BLaER1 treated with 17β-estradiol and CSF1 and Interleukin-3, amounts not matched to agents 10 nM and 100 nM (cell line): ENCODE results near the gene HES4.

Experiments
- H3K27ac ChIP-seq, 11 experiments: shearing (Covaris generic); formaldehyde crosslinking; 2 replicates each; pipeline ENCODE4 v1.8.1; 2022
- H3K27me3 ChIP-seq, 11 experiments: shearing (Covaris generic); formaldehyde crosslinking; 2 replicates each; pipeline ENCODE4 v1.8.1; 2022
- H3K36me3 ChIP-seq, 11 experiments: shearing (Covaris generic); formaldehyde crosslinking; 2 replicates each; pipeline ENCODE4 v1.8.1; 2022
- H3K4me1 ChIP-seq, 10 experiments: shearing (Covaris generic); formaldehyde crosslinking; 2 replicates each; pipeline ENCODE4 v1.8.1; 2022
- H3K4me2 ChIP-seq, 11 experiments: shearing (Covaris generic); formaldehyde crosslinking; 2 replicates each; pipeline ENCODE4 v1.8.1; 2022
- H3K4me3 ChIP-seq, 10 experiments: shearing (Covaris generic); formaldehyde crosslinking; 2 replicates each; pipeline ENCODE4 v1.8.1; 2022
- H3K9ac ChIP-seq, 11 experiments: shearing (Covaris generic); formaldehyde crosslinking; 2 replicates each; pipeline ENCODE4 v1.8.1; 2022
- H3K9me3 ChIP-seq, 11 experiments: shearing (Covaris generic); formaldehyde crosslinking; replicated peaks in 1 of 11; 2 replicates each; pipeline ENCODE4 v1.8.1; 2022
- H4K20me1 ChIP-seq, 11 experiments: shearing (Covaris generic); formaldehyde crosslinking; 2 replicates each; pipeline ENCODE4 v1.8.1; 2022
- Cebpa-rat ChIP-seq, 11 experiments: shearing (Covaris generic); IDR thresholded peaks; 2 replicates each; pipeline ENCODE4 v1.8.1; 2022

The HES4 gene, protein sequence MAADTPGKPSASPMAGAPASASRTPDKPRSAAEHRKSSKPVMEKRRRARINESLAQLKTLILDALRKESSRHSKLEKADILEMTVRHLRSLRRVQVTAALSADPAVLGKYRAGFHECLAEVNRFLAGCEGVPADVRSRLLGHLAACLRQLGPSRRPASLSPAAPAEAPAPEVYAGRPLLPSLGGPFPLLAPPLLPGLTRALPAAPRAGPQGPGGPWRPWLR

DNA sequence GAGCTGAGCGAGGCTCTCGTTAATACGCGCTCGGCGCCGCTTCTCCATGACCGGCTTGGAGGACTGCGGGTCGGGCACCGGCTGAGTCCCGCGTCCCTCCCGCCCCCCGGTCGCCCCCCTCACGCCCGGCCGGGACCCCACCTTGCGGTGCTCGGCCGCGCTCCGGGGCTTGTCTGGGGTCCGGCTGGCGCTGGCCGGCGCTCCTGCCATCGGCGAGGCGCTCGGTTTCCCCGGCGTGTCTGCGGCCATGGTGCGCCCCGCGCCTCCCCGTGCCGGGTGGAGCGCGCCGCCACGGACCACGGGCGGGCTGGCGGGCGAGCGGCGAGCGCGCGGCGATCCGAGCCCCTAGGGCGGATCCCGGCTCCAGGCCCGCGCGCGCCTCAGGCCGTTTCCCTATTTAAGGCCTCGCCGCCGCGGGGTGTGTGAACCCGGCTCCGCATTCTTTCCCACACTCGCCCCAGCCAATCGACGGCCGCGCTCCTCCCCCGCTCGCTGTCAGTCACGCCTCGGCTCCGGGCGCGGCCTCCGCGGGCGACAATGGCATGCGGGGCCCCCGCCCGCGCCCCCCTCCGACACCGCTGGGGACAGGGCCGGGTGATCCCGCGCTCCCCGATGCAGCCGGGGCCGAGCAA, at the start of gene HES4:
HES4 (minus strand) TSS at position 373 of the 632 bp plus-strand sequence; CDS start at position 249, 124 bp downstream.
- Histone ChIP-seq H3K4me1 (peaks cover 30 to 69% (median 58%) of the 10 kb centered on the region in 10 experiments), H3K4me3 (peak within 1 kb of the TSS; percentile 55 to 75 (median 66)), H3K9me3 (no peaks in the 10 kb centered on the region), H3K27ac (peak within 1 kb of the TSS; percentile 16 to 65 (median 41); a peak in 16 of 22 replicates), H3K4me2 (peak within 1 kb of the TSS; percentile 89 to 100 (median 97)), H3K27me3 (peaks cover 86 to 100% (median 93%) of the 10 kb centered on the region in 11 experiments), H3K9ac (peak within 1 kb of the TSS; percentile 47 to 77 (median 69)), H3K36me3 (no peaks in the 10 kb centered on the region), H4K20me1 (peaks cover 0 to 77% (median 37%) of the 10 kb centered on the region in 11 experiments; a peak in 18 of 22 replicates)
- TF ChIP-seq Cebpa-rat (IDR thresholded peaks at IDR 0.05): no peak

DNA sequence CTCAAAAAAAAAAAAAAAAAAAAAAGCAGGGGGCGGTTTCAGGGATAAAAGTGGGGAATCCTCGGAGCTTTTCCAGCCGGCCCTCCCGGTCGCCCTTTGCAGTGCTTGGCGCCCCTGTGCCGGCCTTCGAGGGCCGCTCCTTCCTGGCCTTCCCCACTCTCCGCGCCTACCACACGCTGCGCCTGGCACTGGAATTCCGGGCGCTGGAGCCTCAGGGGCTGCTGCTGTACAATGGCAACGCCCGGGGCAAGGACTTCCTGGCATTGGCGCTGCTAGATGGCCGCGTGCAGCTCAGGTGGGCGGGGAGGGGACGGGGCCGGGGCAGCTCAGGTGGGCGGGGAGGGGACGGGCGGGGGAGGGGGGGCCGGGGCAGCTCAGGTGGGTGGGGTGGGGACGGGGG, 48.9 kb upstream of the HES4 start:
- H3K9me3 ChIP-seq: no peaks in the 10 kb centered on the region
- TF ChIP-seq Cebpa-rat (IDR thresholded peaks at IDR 0.05): no peak
- no peaks in the 10 kb centered on the region for H3K27me3 ChIP-seq
- H4K20me1 ChIP-seq: peaks cover 0 to 67% (median 0%) of the 10 kb centered on the region in 11 experiments; a peak in 8 of 22 replicates
- H3K4me3 ChIP-seq: no peak overlapping the region
- H3K27ac ChIP-seq: no peak overlapping the region
- H3K36me3 ChIP-seq: peaks cover 8 to 80% (median 50%) of the 10 kb centered on the region in 11 experiments; a peak in 19 of 22 replicates
- H3K9ac ChIP-seq: no peak overlapping the region
- H3K4me1 ChIP-seq: peaks cover 0 to 8% (median 6%) of the 10 kb centered on the region in 10 experiments; a peak in 9 of 20 replicates
- no peak overlapping the region for H3K4me2 ChIP-seq

DNA sequence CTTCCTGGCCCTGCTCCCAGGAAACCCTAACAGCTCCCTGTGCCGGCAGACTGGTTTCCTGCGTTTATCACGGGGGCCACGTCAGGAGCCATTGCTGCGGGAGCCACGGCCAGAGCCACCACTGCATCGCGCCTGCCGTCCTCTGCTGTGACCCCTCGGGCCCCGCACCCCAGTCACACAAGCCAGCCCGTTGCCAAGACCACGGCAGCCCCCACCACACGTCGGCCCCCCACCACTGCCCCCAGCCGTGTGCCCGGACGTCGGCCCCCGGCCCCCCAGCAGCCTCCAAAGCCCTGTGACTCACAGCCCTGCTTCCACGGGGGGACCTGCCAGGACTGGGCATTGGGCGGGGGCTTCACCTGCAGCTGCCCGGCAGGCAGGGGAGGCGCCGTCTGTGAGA, 48.1 kb upstream of the HES4 start:
- Histone ChIP-seq H4K20me1 (peaks cover 0 to 67% (median 2%) of the 10 kb centered on the region in 11 experiments; a peak in 8 of 22 replicates), H3K9me3 (no peaks in the 10 kb centered on the region), H3K27me3 (no peaks in the 10 kb centered on the region), H3K9ac (no peak overlapping the region), H3K27ac (no peak overlapping the region), H3K4me2 (no peak overlapping the region), H3K4me3 (no peak overlapping the region), H3K36me3 (peaks cover 7 to 80% (median 44%) of the 10 kb centered on the region in 11 experiments; a peak in 18 of 22 replicates), H3K4me1 (peaks cover 0 to 8% (median 6%) of the 10 kb centered on the region in 10 experiments; a peak in 9 of 20 replicates)
- no peak for TF ChIP-seq Cebpa-rat (IDR thresholded peaks at IDR 0.05)

DNA sequence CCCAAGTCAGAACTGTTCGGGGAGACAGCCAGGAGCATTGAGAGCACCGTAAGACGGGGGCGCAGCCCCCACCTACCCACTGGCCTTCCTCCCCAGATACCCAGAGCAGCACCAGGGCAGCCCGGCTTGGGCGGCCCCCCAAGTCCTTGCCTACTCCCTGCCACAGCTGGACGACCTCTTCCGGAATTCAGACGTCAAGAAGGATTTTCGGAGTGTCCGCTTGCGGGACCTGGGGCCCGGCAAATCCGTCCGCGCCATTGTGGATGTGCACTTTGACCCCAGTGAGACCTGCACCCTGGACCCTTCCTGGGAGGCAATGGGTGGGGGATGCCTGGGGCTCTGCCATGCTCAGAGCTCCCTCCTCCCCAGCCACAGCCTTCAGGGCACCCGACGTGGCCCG, 47.5 kb upstream of the HES4 start:
- H3K27me3 ChIP-seq: no peaks in the 10 kb centered on the region
- no peak overlapping the region for H3K27ac ChIP-seq
- no peak overlapping the region for H3K4me2 ChIP-seq
- TF ChIP-seq Cebpa-rat (IDR thresholded peaks at IDR 0.05): no peak
- H3K9ac ChIP-seq: no peak overlapping the region
- H3K4me3 ChIP-seq: no peak overlapping the region
- H3K9me3 ChIP-seq: no peaks in the 10 kb centered on the region
- H3K36me3 ChIP-seq: peaks cover 7 to 79% (median 43%) of the 10 kb centered on the region in 11 experiments; a peak in 18 of 22 replicates
- H3K4me1 ChIP-seq: peaks cover 0 to 8% (median 6%) of the 10 kb centered on the region in 10 experiments; a peak in 9 of 20 replicates
- H4K20me1 ChIP-seq: peaks cover 0 to 72% (median 8%) of the 10 kb centered on the region in 11 experiments; a peak in 12 of 22 replicates

DNA sequence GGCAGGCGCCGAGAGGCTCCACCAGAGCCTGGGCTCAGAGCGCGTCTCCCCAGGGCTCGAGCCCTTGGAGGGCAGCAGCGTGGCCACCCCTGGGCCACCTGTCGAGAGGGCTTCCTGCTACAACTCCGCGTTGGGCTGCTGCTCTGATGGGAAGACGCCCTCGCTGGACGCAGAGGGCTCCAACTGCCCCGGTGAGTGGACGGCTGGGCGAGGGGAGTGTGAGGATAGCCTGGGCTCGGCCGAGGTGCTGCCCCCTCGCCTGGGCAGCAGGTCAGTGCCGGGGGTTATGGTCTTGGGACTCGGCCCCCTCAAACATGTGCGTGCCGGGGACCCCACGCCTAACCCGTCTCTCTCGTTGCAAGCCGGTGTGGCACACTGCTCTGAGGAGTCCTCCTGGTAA, 46.9 kb upstream of the HES4 start:
- Histone ChIP-seq H4K20me1 (peaks cover 0 to 73% (median 14%) of the 10 kb centered on the region in 11 experiments; a peak in 13 of 22 replicates), H3K27me3 (no peaks in the 10 kb centered on the region), H3K9me3 (no peaks in the 10 kb centered on the region), H3K36me3 (peaks cover 7 to 79% (median 36%) of the 10 kb centered on the region in 11 experiments; a peak in 18 of 22 replicates), H3K4me3 (no peak overlapping the region), H3K4me1 (peaks cover 0 to 8% (median 6%) of the 10 kb centered on the region in 10 experiments; a peak in 9 of 20 replicates), H3K27ac (no peak overlapping the region), H3K4me2 (no peak overlapping the region), H3K9ac (no peak overlapping the region)
- no peak for TF ChIP-seq Cebpa-rat (IDR thresholded peaks at IDR 0.05)

DNA sequence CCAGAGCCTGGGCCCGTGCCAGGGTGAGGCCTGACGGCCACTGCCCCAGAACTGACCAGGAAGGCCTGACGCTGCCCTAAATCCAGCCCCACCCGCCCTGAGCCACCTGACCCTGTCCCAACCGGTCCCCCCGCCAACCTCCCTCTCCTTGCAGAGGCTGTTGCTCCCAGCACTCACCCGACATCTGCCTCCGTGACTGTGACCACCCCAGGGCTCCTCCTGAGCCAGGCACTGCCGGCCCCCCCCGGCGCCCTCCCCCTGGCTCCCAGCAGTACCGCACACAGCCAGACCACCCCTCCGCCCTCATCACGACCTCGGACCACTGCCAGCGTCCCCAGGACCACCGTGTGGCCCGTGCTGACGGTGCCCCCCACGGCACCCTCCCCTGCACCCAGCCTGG, 46.3 kb upstream of the HES4 start:
- Histone ChIP-seq H3K36me3 (peaks cover 7 to 79% (median 31%) of the 10 kb centered on the region in 11 experiments; a peak in 14 of 22 replicates), H3K4me1 (peaks cover 0 to 9% (median 6%) of the 10 kb centered on the region in 10 experiments; a peak in 10 of 20 replicates)

DNA sequence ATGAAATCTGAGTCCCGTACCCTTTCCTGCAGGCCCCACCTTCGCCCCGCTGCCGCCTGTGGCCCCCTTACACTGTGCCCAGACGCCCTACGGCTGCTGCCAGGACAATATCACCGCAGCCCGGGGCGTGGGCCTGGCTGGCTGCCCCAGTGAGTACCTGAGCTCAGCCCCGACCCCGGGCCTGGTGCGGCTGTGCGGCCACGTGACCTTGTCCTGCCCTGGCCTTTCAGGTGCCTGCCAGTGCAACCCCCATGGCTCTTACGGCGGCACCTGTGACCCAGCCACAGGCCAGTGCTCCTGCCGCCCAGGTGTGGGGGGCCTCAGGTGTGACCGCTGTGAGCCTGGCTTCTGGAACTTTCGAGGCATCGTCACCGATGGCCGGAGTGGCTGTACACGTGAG, 45.2 kb upstream of the HES4 start:
- Histone ChIP-seq H3K36me3 (peaks cover 7 to 71% (median 30%) of the 10 kb centered on the region in 11 experiments; a peak in 13 of 22 replicates), H3K4me1 (peaks cover 4 to 10% (median 5%) of the 10 kb centered on the region in 10 experiments), H4K20me1 (peaks cover 5 to 72% (median 26%) of the 10 kb centered on the region in 11 experiments; a peak in 20 of 22 replicates), H3K9ac (no peak overlapping the region), H3K4me3 (no peak overlapping the region), H3K9me3 (no peaks in the 10 kb centered on the region), H3K27me3 (peaks cover 4 to 5% (median 5%) of the 10 kb centered on the region in 11 experiments; a peak in 18 of 22 replicates), H3K27ac (no peak overlapping the region), H3K4me2 (no peak overlapping the region)
- TF ChIP-seq Cebpa-rat (IDR thresholded peaks at IDR 0.05): no peak

More for the DNA sequence above, 46.3 kb upstream of the HES4 start:
- Histone ChIP-seq H3K4me2 (no peak overlapping the region), H4K20me1 (peaks cover 0 to 73% (median 20%) of the 10 kb centered on the region in 11 experiments; a peak in 15 of 22 replicates), H3K27me3 (no peaks in the 10 kb centered on the region), H3K9ac (no peak overlapping the region), H3K9me3 (no peaks in the 10 kb centered on the region), H3K4me3 (no peak overlapping the region), H3K27ac (no peak overlapping the region)
- TF ChIP-seq Cebpa-rat (IDR thresholded peaks at IDR 0.05): no peak

DNA sequence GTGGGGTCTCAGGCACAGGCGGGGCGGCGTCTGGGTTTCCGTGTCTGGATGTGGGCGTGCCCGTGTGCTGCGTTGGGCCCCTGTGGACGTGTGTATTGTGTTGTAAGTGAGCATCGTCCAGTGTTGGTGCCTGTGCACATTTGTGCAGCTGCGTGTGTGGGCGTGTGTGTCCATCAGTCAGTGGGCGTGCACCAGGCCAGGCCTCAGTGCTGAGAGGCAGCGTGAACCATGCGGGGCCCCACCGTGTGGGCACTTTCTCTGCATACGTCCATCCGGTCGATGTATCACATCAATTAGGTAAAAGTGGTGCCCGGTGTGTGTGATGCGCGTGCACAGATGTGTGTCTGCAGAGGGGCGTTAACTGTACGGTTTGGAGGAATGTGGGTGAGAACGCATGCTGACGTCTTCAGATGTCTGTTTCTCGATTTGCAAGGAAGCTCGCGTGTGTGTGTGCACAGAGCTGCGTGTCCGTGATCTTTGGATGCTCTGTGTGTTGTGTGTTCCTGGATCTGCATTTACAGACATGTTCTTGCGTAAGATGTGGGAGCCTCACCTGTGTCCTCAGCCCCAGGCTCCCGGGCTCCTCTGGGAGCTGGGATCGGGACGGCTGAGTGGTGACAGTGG, 44.7 kb upstream of the HES4 start:
- Histone ChIP-seq H3K4me1 (peaks cover 10 to 16% (median 11%) of the 10 kb centered on the region in 10 experiments), H3K27ac (no peak overlapping the region), H3K36me3 (peaks cover 7 to 69% (median 30%) of the 10 kb centered on the region in 11 experiments; a peak in 13 of 22 replicates), H3K9ac (no peak overlapping the region), H3K4me3 (no peak overlapping the region), H3K27me3 (peaks cover 8 to 11% (median 10%) of the 10 kb centered on the region in 11 experiments; a peak in 18 of 22 replicates), H3K4me2 (no peak overlapping the region), H3K9me3 (no peaks in the 10 kb centered on the region), H4K20me1 (peaks cover 10 to 76% (median 32%) of the 10 kb centered on the region in 11 experiments; a peak in 20 of 22 replicates)
- 0 out of 22 replicates have a peak, but pooled peaks of 1 of the 11 experiments have one; percentile 18 for TF ChIP-seq Cebpa-rat (IDR thresholded peaks at IDR 0.05)
